Naive thymus-derived CD4-positive, alpha-beta T cell (primary cell): Measurements from ENCODE around the gene UBR2. TPM values are rescaled to one million over a fixed set of nuclear protein-coding genes. Genes with fewer than 3 reads are reported as not detected.
A peak's percentile ranks its signal among the peaks of the same experiment; 100 is the strongest.

Source experiments
- ATAC-seq: fragments of 150-1000 bp; cut with Tn5 transposase; 2 replicates; pipeline ENCODE4 v1.10.0; 2021; ENCODE audit warnings: mild to moderate bottlenecking, moderate library complexity
- CTCF ChIA-PET: fragments of 350-600 bp; sonication (Branson Sonifier 250); formaldehyde crosslinking; loops from one replicate; lab custom pipeline; 2021; ENCODE audit warnings: antibody characterized with exemption; lab: Charles Lee
- POLR2A ChIA-PET: fragments of 350-600 bp; sonication (Branson Sonifier 250); formaldehyde crosslinking; loops from one replicate; lab custom pipeline; 2021; ENCODE audit warnings: antibody characterized with exemption, inconsistent platforms; lab: Charles Lee
- DNase-seq, 9 donors: peaks; one replicate each; pipeline versions ENCODE4 v3.0.0 to v3.0.0-alpha.2; 2020 to 2022; ENCODE audit warnings: mixed read lengths in 1 of 9
- H3K27ac ChIP-seq: one replicate; pipeline ENCODE4 v1.7.0; 2013; ENCODE audit warnings: mild to moderate bottlenecking, low read depth, low read length, moderate library complexity
- H3K27me3 ChIP-seq, 2 donors: one replicate each; pipeline ENCODE4 v1.7.0; 2013; ENCODE audit warnings: low read length in 2 of 2, mild to moderate bottlenecking in 2 of 2, moderate library complexity in 2 of 2; ENCODE audit not compliant: control insufficient read depth in 2 of 2, insufficient read depth in 2 of 2
- H3K36me3 ChIP-seq, 3 experiments: 1 replicate in 2 of 3; 2 replicates in 1 of 3; pipeline ENCODE4 v1.7.0; 2013; ENCODE audit warnings: low read length in 3 of 3, mild to moderate bottlenecking in 3 of 3, moderate library complexity in 1 of 3; ENCODE audit not compliant: insufficient read depth in 3 of 3, control insufficient read depth in 2 of 3
- H3K4me1 ChIP-seq, 2 donors: one replicate each; pipeline ENCODE4 v1.7.0; 2013; ENCODE audit warnings: low read length in 2 of 2, mild to moderate bottlenecking in 2 of 2, moderate library complexity in 1 of 2; ENCODE audit not compliant: control insufficient read depth in 2 of 2, insufficient read depth in 2 of 2
- H3K4me3 ChIP-seq: 2 replicates; pipeline ENCODE4 v1.7.0; 2013; ENCODE audit warnings: mild to moderate bottlenecking, low read length
- H3K9me3 ChIP-seq, 3 experiments: 1 replicate in 2 of 3; 2 replicates in 1 of 3; pipeline ENCODE4 v1.7.0; 2013; ENCODE audit warnings: low read length in 3 of 3; ENCODE audit not compliant: control insufficient read depth in 2 of 3
- H3K27ac Mint-ChIP-seq, 9 donors: one replicate each; pipeline ENCODE4 v1.8.0; 2020 to 2022; ENCODE audit warnings: mixed read lengths in 9 of 9, mild to moderate bottlenecking in 8 of 9, moderate library complexity in 5 of 9, inconsistent platforms in 2 of 9
- H3K27me3 Mint-ChIP-seq, 5 donors: one replicate each; pipeline ENCODE4 v1.8.0; 2021 to 2022; ENCODE audit warnings: mixed read lengths in 5 of 5, mild to moderate bottlenecking in 1 of 5
- H3K36me3 Mint-ChIP-seq, 5 donors: one replicate each; pipeline ENCODE4 v1.8.0; 2020 to 2022; ENCODE audit warnings: mixed read lengths in 5 of 5, mild to moderate bottlenecking in 3 of 5, inconsistent platforms in 1 of 5
- H3K4me1 Mint-ChIP-seq, 7 donors: one replicate each; pipeline ENCODE4 v1.8.0; 2020 to 2022; ENCODE audit warnings: mixed read lengths in 7 of 7, mild to moderate bottlenecking in 3 of 7, inconsistent platforms in 1 of 7
- H3K4me3 Mint-ChIP-seq, 10 donors: one replicate each; pipeline ENCODE4 v1.8.0; 2020 to 2022; ENCODE audit warnings: mild to moderate bottlenecking in 10 of 10, mixed read lengths in 10 of 10, moderate library complexity in 6 of 10, inconsistent platforms in 2 of 10
- H3K9me3 Mint-ChIP-seq, 11 donors: one replicate each; pipeline ENCODE4 v1.8.0; 2020 to 2022; ENCODE audit warnings: mixed read lengths in 11 of 11, mild to moderate bottlenecking in 4 of 11, inconsistent platforms in 1 of 11, moderate library complexity in 1 of 11
- intact Hi-C, 2 donors: fragments of 100-400 bp; cut with micrococcal nuclease; formaldehyde crosslinking; loops; one replicate each; pipeline ENCODE4 v1.15.1; 2023
- polyA plus RNA-seq, 2 donors: library from polyadenylated mRNA; unstranded; fragments of 300-500 nt; fragmentation: Illumina TruSeq; gene quantifications; one replicate each; pipeline ENCODE4 v1.2.3, GENCODE V29; 2021
- total RNA-seq, 6 experiments: library from RNA in 5 of 6; stranded (reverse) in 5 of 6; gene quantifications; 1 replicate in 5 of 6; 2 replicates in 1 of 6; pipeline ENCODE4 v1.2.3 and lab custom pipeline; 2021 to 2026

Gene UBR2
- total and polyA plus RNA-seq, 7 experiments from 2014 or later, result 10.1 to 45.5 (median 37.0) TPM

DNA sequence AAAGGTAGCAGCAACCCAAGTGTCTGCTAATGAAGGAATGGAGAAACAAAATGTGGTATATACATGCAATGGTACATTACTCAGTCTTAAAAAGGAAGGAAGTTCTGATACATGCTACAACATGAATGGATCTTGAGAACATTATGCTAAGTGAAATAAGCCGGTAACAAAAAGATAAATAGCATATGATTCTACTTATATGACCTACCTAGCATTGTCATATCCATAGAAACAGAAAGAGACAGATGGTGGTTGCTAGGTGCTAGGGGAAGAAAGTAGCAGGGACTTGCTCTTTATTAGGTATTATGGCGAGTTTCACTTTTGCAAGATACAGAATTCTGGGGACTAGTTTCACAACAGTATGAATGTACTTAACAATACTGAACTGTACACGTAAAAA is 46.6 kb downstream of the UBR2 start:
- ATAC-seq (no peak), DNase-seq (no peak)
- intact Hi-C loops, result no loop called here
- no peak overlapping the region for H3K27ac ChIP-seq
- H3K4me1 Mint-ChIP-seq, result peaks cover 0 to 14% (median 1%) of the 10 kb centered on the region in 7 donors
- H3K4me1 ChIP-seq, result no peaks in the 10 kb centered on the region
- H3K36me3 ChIP-seq, result peaks cover 0 to 26% (median 19%) of the 10 kb centered on the region in 3 experiments
- no peaks in the 10 kb centered on the region for H3K27me3 ChIP-seq
- H3K9me3 Mint-ChIP-seq, result no peaks in the 10 kb centered on the region
- H3K27me3 Mint-ChIP-seq, result no peaks in the 10 kb centered on the region
- peaks cover 0 to 18% (median 10%) of the 10 kb centered on the region in 5 donors for H3K36me3 Mint-ChIP-seq
- ChIA-PET CTCF (no interaction called here), POLR2A (interaction anchor here (0.6 kb wide), 1 partner anchor 243 kb away, joined by 3 read pairs; no protein-coding TSS in a partner anchor)
- H3K27ac Mint-ChIP-seq, result peak overlapping the region in 1 of 9 donors; percentile 19
- H3K9me3 ChIP-seq, result no peaks in the 10 kb centered on the region
- no peak overlapping the region for H3K4me3 ChIP-seq
- no peak overlapping the region for H3K4me3 Mint-ChIP-seq

DNA sequence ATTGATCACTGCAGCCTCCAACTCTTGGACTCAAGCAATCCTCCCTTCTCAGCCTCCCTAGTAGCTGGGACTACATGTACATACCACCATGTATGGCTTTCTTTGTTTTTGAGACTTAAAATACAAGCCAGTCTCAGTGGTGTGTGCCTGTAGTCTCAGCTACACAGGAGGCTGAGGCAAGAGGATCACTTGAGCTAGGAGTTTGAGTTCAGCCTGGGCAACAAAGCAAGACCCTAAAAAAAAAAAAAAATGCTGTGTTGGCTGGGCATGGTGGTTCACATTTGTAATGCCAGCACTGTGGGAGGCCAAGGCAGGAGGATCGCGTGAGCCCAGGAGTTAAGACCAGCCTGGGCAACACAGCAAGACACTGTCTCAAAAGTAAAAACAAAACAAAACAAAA is 51.7 kb downstream of the UBR2 start:
- intact Hi-C loops, result no loop called here
- DNase-seq, result no peak
- no peak for ATAC-seq
- Histone ChIP-seq H3K27me3 (no peaks in the 10 kb centered on the region), H3K36me3 (peaks cover 5 to 40% (median 9%) of the 10 kb centered on the region in 3 experiments), H3K9me3 (no peaks in the 10 kb centered on the region), H3K4me3 (no peak overlapping the region), H3K27ac (no peak overlapping the region), H3K4me1 (no peaks in the 10 kb centered on the region)
- CTCF ChIA-PET, result no interaction called here
- Mint-ChIP-seq H3K27me3 (no peaks in the 10 kb centered on the region), H3K4me3 (no peak overlapping the region), H3K4me1 (peaks cover 0 to 5% (median 0%) of the 10 kb centered on the region in 7 donors), H3K27ac (peak overlapping the region in 1 of 9 donors; percentile 28), H3K9me3 (no peaks in the 10 kb centered on the region), H3K36me3 (peaks cover 4 to 23% (median 12%) of the 10 kb centered on the region in 5 donors)
- POLR2A ChIA-PET, result no interaction called here

DNA sequence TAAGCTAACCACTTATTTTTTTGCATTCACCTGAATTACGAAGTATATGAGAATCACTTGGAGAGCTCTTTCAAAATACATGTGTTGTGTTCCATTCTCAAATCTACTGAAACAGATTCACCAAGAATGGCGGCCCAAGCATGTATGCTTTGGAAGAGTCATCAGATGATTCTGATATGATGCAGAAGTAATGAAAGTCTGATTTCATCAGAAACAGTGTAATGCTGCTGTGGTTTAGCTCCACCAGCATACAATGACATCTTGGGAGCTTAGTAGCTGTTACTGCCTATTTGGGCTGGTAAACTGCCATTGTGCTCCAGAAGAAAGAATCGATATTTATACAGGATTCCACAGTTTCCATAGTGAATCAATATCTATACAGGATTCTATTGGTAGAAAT is 52.9 kb downstream of the UBR2 start:
- H3K4me3 Mint-ChIP-seq, result no peak overlapping the region
- H3K27me3 ChIP-seq, result no peaks in the 10 kb centered on the region
- no peaks in the 10 kb centered on the region for H3K4me1 ChIP-seq
- peaks cover 4 to 27% (median 12%) of the 10 kb centered on the region in 5 donors for H3K36me3 Mint-ChIP-seq
- POLR2A ChIA-PET, result no interaction called here
- DNase-seq (no peak), ATAC-seq (no peak)
- no peaks in the 10 kb centered on the region for H3K9me3 Mint-ChIP-seq
- H3K36me3 ChIP-seq, result peaks cover 5 to 43% (median 9%) of the 10 kb centered on the region in 3 experiments
- CTCF ChIA-PET, result no interaction called here
- no peak overlapping the region for H3K4me3 ChIP-seq
- peak overlapping the region in 2 of 9 donors; percentile 10 to 25 for H3K27ac Mint-ChIP-seq
- H3K27me3 Mint-ChIP-seq, result no peaks in the 10 kb centered on the region
- no peak overlapping the region for H3K27ac ChIP-seq
- no peaks in the 10 kb centered on the region for H3K9me3 ChIP-seq
- H3K4me1 Mint-ChIP-seq, result peaks cover 0 to 4% (median 0%) of the 10 kb centered on the region in 7 donors
- intact Hi-C loops, result no loop called here

DNA sequence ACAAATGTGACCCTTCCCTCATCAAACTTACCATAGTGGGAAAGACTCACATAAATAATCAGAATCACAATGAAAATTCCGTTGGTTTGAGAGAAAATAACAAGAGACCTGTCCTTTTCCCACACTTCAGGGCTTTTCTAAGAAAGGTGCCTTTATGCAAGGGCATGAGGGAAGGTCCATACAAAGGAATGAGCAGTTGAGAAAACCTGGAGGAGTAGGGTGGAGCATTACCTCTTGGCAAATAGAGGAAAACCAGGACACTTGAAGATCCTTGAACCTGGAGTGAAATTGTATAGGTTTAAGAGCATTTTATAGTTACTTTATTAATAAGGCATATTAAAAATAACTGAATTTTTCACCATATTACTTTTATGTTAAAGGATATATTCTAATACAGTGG is 54.3 kb downstream of the UBR2 start:
- Mint-ChIP-seq H3K27ac (peak overlapping the region in 3 of 9 donors; percentile 21 to 59 (median 54)), H3K4me3 (no peak overlapping the region), H3K27me3 (no peaks in the 10 kb centered on the region), H3K36me3 (peaks cover 4 to 27% (median 11%) of the 10 kb centered on the region in 5 donors), H3K9me3 (no peaks in the 10 kb centered on the region), H3K4me1 (peaks cover 0 to 4% (median 0%) of the 10 kb centered on the region in 7 donors)
- DNase-seq, result no peak
- POLR2A ChIA-PET, result no interaction called here
- Histone ChIP-seq H3K4me1 (no peaks in the 10 kb centered on the region), H3K4me3 (no peak overlapping the region), H3K9me3 (no peaks in the 10 kb centered on the region), H3K27ac (no peak overlapping the region), H3K27me3 (no peaks in the 10 kb centered on the region), H3K36me3 (peaks cover 5 to 43% (median 9%) of the 10 kb centered on the region in 3 experiments)
- intact Hi-C loops, result no loop called here
- ATAC-seq, result no peak
- CTCF ChIA-PET, result interaction anchor here (0.7 kb wide), 1 partner anchor 510 kb away, joined by 3 read pairs; no protein-coding TSS in a partner anchor

DNA sequence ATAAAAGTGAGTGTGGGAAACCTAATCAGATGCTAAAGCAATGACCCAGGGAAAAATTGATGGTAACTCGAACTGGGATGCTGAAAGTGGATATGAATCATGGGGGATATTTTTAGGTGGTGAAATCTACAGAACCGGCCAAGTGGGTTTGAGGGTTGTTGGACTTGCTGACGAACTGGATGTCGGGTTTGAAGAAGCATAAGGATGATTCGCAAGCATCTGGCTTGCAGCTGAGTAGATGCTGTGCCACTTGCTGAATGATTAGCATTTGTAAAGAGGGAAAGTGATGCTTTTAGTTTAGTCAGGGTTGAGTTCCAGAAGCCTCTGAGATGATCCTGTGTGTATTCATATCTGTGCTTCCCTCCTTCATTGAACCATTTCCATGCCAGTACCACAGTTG is 54.9 kb downstream of the UBR2 start:
- peaks cover 4 to 27% (median 11%) of the 10 kb centered on the region in 5 donors for H3K36me3 Mint-ChIP-seq
- ATAC-seq (no peak), DNase-seq (no peak)
- H3K9me3 Mint-ChIP-seq, result no peaks in the 10 kb centered on the region
- no peaks in the 10 kb centered on the region for H3K27me3 Mint-ChIP-seq
- CTCF ChIA-PET, result interaction anchor here (0.7 to 1.1 kb wide), 2 partner anchors 100 to 509 kb away, joined by 3 to 5 read pairs; no protein-coding TSS in a partner anchor
- peak overlapping the region in 2 of 9 donors; percentile 12 to 61 for H3K27ac Mint-ChIP-seq
- Histone ChIP-seq H3K4me3 (no peak overlapping the region), H3K36me3 (peaks cover 5 to 43% (median 9%) of the 10 kb centered on the region in 3 experiments), H3K27ac (no peak overlapping the region), H3K9me3 (no peaks in the 10 kb centered on the region), H3K27me3 (no peaks in the 10 kb centered on the region), H3K4me1 (no peaks in the 10 kb centered on the region)
- intact Hi-C loops, result no loop called here
- POLR2A ChIA-PET, result no interaction called here
- H3K4me3 Mint-ChIP-seq, result no peak overlapping the region
- H3K4me1 Mint-ChIP-seq, result peaks cover 0 to 4% (median 0%) of the 10 kb centered on the region in 7 donors

DNA sequence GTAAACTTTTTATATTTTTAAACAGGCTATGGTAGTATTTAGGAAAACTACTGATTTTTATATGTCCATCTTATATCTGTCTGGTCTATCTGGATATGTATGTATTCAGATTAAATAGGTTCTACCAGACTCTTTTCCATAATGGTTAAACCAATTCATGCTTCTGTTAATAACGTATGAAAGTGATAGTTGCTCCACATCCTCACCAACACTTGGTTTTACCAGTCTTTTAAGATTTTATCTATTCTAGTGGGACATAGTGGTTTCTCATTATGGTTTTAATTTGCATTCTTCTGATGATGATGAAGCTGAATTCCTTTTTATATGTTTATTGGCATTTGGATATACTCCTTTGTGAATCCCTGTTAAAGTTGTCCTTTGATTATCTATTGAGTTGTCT is 56.1 kb downstream of the UBR2 start:
- peaks cover 5 to 46% (median 9%) of the 10 kb centered on the region in 3 experiments for H3K36me3 ChIP-seq
- H3K4me1 Mint-ChIP-seq, result peaks cover 0 to 7% (median 3%) of the 10 kb centered on the region in 7 donors
- no peak overlapping the region for H3K27ac Mint-ChIP-seq
- ChIA-PET CTCF (interaction anchor here (0.8 kb wide), 1 partner anchor 523 kb away, joined by 5 read pairs; no protein-coding TSS in a partner anchor), POLR2A (interaction anchor here (0.6 to 1.1 kb wide), 2 partner anchors 12 to 31 kb away, joined by 3 read pairs; no protein-coding TSS in a partner anchor)
- H3K4me1 ChIP-seq, result no peaks in the 10 kb centered on the region
- H3K36me3 Mint-ChIP-seq, result peaks cover 4 to 32% (median 11%) of the 10 kb centered on the region in 5 donors
- no peak for ATAC-seq
- H3K9me3 ChIP-seq, result no peaks in the 10 kb centered on the region
- H3K27me3 Mint-ChIP-seq, result no peaks in the 10 kb centered on the region
- H3K4me3 ChIP-seq, result no peak overlapping the region
- no peaks in the 10 kb centered on the region for H3K9me3 Mint-ChIP-seq
- intact Hi-C loops, result no loop called here
- H3K27ac ChIP-seq, result no peak overlapping the region
- no peak for DNase-seq
- no peak overlapping the region for H3K4me3 Mint-ChIP-seq
- H3K27me3 ChIP-seq, result no peaks in the 10 kb centered on the region

DNA sequence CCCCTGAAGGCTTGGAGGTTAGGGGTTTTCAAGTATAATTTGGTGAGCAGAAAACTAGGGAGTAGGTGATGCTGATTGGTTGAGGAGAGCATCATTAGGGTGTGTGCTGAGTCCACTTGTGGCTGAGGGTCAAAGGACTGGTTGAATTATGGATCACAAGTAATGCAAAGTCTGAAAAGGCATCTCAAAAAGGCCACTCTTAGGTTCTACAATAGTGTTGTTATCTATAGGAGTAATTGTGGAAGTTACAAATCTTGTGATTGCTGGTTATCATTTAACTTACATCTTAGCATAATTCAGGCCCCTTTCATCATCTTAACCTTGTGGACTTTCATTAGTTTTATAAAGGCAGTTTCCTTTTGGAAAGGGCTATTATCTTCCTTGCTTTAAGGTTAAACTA is 60.8 kb downstream of the UBR2 start:
- no peak for DNase-seq
- Histone ChIP-seq H3K27ac (no peak overlapping the region), H3K4me3 (no peak overlapping the region), H3K36me3 (peaks cover 0 to 41% (median 5%) of the 10 kb centered on the region in 3 experiments), H3K27me3 (no peaks in the 10 kb centered on the region), H3K9me3 (no peaks in the 10 kb centered on the region), H3K4me1 (no peaks in the 10 kb centered on the region)
- H3K4me1 Mint-ChIP-seq, result peaks cover 0 to 23% (median 13%) of the 10 kb centered on the region in 7 donors
- H3K9me3 Mint-ChIP-seq, result no peaks in the 10 kb centered on the region
- CTCF ChIA-PET, result no interaction called here
- peak overlapping the region in 3 of 9 donors; percentile 27 to 74 (median 59) for H3K27ac Mint-ChIP-seq
- intact Hi-C loops, result no loop called here
- H3K27me3 Mint-ChIP-seq, result no peaks in the 10 kb centered on the region
- no peak for ATAC-seq
- POLR2A ChIA-PET, result no interaction called here
- no peak overlapping the region for H3K4me3 Mint-ChIP-seq
- H3K36me3 Mint-ChIP-seq, result peaks cover 0 to 25% (median 10%) of the 10 kb centered on the region in 5 donors
